ENCODE results near the gene TERT.

- TF ChIP-seq, protein P1, sequence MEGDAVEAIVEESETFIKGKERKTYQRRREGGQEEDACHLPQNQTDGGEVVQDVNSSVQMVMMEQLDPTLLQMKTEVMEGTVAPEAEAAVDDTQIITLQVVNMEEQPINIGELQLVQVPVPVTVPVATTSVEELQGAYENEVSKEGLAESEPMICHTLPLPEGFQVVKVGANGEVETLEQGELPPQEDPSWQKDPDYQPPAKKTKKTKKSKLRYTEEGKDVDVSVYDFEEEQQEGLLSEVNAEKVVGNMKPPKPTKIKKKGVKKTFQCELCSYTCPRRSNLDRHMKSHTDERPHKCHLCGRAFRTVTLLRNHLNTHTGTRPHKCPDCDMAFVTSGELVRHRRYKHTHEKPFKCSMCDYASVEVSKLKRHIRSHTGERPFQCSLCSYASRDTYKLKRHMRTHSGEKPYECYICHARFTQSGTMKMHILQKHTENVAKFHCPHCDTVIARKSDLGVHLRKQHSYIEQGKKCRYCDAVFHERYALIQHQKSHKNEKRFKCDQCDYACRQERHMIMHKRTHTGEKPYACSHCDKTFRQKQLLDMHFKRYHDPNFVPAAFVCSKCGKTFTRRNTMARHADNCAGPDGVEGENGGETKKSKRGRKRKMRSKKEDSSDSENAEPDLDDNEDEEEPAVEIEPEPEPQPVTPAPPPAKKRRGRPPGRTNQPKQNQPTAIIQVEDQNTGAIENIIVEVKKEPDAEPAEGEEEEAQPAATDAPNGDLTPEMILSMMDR (conservative IDR thresholded peaks at IDR 0.05; ENCODE audit: low read length): no peak
- no peak for TF ChIP-seq EZH2phosphoT487 (IDR thresholded peaks at IDR 0.05; ENCODE audit: borderline replicate concordance, low read depth, low read length)
These were observed 6.2 kb downstream of the TERT start for GRCh38 chr5:1288439-1289335.
